NCI-H526 treated with DMSO at 0.1 percent for 48 hours (cell line): ENCODE measurements around the gene PHACTR1.

Source experiments
- DNase-seq: peaks from one replicate; lab custom pipeline; 2025; lab: John Stamatoyannopoulos, UW

Gene PHACTR1

GRCh38 chr6:13198168-13198567, 481.6 kb downstream of the PHACTR1 start:
- no peak for DNase-seq

DNA sequence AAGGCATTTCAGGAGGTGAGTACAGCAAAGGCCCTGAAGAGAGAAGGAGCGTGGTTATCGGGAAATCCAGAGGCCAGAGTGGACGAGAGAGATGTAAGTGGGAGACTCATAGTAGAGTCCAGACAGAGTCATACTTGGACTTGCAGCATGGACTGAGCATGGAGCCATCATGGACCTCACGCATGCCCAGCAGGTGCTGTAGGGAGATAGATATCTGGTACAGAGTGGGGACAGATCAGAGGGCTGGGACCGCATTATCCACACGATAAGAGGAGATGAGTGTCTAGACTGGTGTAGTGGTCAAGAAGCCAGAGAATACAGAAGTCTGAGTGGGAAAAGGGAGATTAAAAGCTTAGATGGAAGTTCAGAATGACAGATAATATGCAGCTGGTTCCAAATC, 484.8 kb downstream of the PHACTR1 start:
- DNase-seq = no peak

DNA sequence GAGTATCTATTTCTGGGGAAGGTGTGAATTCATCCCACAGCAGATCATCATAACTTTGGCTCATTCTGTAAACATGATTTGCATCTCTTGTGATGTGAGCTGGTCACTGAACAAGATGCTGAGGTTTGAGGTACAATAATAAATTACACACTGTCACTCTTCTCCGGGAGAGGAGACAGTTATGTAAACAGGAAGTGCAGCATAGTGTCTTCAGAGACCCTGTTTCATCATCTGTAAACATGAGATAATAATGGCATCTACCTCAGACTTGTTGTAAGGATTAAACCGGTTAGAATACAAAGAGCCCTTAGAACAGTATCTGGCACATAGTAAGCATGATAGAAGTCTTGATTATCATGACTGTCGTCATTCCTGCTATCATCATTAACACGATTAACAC, 486.6 kb downstream of the PHACTR1 start:
- no peak for DNase-seq

DNA sequence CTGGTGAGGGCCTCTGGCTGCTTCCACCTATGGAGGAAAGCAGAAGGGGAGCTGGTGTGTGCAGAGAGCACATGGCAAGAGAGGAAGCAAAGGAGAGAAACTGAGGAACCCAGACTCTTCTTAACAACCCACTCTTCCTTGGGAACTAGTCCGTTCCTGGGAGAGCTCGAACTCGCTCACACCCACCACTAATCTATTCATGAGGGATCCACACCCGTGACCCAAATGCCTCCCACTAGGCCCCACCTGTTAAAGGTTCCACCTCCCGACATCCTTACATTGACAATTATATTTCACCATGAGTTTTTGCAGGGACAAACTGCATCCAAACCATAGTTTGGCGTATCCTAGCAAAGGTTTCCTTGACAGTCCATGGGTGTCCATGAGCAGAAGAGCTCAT, 488.5 kb downstream of the PHACTR1 start:
- no peak for DNase-seq

DNA sequence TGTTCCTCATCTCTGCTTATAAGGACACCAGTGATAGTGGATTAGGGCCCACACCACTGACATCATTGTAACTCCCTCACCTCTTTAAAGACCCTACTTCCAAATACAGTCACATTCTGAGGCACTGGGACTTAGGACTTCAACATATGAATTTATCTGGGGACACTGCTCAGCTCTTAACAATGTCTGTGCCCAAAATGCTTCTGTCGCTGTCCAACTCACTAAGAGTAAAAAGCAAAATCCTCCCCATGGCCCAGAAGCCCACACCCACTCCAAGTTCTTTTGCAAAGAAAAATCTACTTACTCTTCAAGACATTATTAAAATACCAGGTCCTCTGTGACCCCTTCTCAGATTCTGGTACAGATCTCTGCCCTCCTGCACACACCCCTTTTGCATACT, 495.5 kb downstream of the PHACTR1 start:
- DNase-seq = no peak

GRCh38 chr6:13212538-13212937, 496.0 kb downstream of the PHACTR1 start:
- no peak for DNase-seq

DNA sequence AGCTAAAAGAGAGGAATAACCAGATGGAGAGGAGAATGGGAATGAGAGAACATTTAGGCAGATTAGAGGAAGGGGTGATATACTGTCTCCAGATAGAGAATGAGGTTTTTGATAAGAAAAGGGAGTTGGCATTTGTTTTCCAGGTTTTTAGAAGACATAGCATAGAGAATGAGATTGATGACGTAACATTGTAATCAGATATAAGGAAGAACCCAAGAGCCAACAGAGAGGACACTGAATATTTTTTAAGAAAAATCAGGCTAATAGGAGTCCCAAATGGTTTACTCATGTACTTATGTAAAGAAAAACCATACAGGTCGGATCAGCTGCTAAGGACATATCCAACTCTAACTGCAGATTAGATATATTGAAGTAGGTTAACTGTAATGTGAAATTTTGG, 498.8 kb downstream of the PHACTR1 start:
- no peak for DNase-seq

- DNase-seq = no peak
These were observed 499.9 kb downstream of the PHACTR1 start for GRCh38 chr6:13216236-13217014.

DNA sequence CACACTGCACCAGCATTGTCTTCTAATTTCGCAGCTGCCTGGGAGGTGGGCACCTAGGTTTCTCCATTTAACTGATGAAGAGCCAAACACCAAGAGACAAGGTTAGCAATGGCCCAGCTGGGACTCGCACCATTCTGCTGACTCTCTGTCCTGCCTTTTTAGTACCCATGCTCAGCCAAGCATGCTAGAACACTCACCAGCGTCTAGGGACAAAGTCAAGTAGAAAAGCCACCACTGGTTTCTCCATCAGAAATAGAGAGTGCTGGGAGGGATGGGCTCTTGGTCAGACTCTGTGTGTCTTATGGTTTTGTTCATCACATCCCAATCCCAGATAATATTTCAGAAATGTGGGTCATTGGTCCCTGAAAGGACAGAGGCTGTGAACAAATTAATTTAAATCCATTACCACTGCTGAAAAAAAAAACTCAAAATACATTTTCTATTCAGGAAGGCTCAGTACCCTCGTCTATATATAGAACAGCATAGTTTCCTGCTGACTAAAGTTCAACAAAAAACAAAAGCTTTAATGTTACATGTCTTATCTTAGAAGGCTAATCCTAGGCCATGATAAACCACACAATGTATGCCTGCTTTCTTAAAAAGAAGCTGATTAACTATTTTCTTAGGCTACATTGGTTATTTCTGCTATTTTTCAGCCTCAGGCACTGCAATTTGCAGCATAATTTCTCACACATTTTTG, 500.8 kb downstream of the PHACTR1 start:
- DNase-seq = no peak

DNA sequence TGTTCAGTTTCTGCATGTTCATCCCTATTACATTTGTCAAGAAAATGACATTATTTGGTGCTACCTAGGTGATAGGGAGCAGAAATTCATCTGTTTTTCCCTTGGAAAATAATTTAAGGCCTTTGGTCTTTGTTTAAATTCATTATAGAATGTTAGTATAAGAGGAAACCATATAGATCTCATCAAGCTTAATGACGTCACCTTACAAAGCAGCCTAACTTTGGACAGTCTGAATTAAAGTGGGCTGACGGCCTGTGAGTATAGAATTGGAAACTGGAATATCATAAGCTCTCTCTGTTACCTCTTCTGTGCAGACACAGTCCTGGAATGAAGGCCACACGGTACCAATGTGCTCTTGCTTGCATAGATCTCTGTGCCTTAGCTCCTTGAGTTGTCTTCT, 503.7 kb downstream of the PHACTR1 start:
- no peak for DNase-seq

DNA sequence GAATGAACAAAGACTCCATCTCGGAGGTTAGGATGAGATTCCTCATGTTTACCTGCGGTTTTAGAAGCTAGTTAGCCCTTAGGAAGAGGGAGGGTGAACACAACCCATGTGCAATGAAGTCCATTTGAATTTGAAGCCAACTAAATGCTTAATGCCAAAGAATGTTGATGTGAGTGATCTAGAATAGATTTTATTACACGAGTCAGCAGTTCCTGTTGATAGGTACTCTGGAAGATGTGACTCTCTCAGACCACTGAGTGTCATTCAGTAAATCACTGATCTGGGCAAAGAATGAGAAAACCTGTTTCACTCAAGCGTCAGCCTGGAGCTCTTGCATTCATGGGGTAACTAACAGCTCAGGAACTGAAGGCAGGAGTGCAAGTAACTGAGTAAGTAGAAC, 505.5 kb downstream of the PHACTR1 start:
- DNase-seq = no peak

DNA sequence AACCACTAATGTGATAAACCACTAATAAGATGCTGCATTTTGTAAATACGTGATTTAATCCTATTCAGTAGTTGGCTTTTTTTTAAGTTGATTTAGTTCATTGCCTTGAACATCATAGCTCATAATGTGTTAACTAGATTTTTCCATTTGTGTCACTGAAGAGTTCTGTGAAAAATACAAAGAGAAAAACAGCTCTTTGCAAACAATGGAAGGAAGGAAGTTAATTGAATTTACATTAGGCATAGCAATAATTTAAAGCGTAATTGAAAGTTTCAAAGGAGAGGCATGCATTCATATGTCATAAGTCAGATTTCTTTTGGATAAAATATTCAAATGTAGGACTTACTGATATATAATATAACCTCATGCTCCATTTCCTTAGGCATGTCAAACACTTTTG, 509.5 kb downstream of the PHACTR1 start:
- DNase-seq = no peak

- no peak for DNase-seq
These were observed 512.0 kb downstream of the PHACTR1 start for GRCh38 chr6:13228264-13229204.

GRCh38 chr6:13229205-13230085, 512.9 kb downstream of the PHACTR1 start:
- no peak for DNase-seq

GRCh38 chr6:13233106-13233505, 516.5 kb downstream of the PHACTR1 start:
- no peak for DNase-seq

GRCh38 chr6:13234130-13234529, 517.6 kb downstream of the PHACTR1 start:
- DNase-seq = no peak

DNA sequence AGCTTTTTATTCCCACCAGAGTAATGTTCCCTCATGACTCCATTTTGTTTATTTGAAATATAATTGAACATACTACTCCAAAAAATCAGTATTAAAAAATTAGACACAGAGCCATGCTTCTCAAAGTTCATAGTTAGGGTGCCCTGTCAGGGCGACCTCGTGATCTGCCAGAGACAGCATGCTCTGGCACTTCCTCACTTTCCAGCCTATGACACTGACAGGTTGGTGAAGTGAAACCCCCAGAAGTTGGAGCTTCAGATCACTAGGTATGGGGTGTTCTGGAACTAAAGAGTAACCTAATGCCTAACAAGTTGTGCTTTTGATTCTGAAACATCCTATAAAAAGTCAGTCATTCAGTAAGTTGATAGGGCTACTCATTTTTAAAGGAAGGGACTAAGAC, 518.8 kb downstream of the PHACTR1 start:
- no peak for DNase-seq

DNA sequence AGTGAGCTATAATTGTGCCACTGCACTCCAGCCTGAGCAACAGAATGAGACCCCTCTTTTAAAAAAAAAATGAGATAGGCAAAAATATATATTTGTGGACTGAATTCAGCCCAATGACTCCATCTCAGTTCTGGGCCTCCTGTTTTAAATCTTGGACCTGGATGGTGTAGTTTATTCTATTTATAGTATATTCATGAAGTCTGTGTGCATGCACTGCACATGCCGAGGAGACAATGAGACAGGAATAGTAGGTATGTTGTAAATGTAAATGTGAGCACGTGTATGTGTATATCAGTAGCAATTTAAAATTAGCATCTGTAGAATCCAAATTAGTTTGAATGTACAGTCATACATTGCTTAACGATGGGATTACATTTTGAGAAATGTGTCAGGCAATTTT, 520.8 kb downstream of the PHACTR1 start:
- DNase-seq = no peak

DNA sequence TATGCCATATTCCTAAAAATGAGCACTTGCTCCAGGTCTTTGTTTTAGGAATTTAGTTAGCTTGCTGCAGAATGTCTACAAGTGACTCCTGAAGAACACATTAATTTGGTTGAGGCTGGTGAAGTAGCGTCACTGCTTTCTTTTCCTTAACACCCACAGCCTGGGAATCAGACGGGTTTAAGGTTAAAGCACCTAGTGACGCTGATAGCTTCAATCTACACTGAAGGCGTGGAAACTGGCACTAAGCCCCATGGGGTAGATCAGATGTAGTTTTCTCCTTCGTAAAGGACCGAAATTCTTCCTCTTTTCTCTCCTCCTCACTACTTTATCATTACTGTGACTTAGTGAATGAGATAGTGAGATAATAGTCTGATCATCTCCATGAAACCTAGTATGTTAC, 521.5 kb downstream of the PHACTR1 start:
- no peak for DNase-seq

DNA sequence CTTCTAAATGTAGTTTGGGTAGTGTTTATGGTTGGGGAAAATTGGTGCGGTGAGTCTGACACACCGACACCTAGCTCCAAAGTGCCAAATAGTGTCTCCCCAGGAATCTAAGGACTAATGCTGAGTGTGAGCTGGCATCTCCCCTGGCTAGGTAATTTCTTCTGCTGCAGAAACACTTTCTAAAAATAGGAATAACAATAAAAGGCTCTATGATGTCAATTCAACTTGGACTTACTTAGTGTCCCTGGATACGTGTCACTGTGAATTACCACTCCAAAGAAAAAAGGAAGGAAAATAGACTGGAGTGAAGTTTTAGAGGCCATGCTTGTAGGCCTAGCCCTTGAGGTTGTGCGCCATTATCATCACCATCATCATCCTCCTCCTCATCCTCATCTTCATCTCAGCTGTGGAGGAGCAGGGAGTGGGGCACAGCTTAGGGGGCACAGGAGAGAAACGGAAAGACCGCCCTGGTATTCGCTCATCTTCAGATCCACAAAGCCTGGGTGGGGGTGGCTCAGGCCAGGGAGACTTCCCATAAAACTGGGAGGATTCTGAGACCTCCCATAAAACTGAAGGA, 522.2 kb downstream of the PHACTR1 start:
- no peak for DNase-seq
